K562 (cell line): ENCODE results near the gene MGST3. TPM values are rescaled to one million over a fixed set of nuclear protein-coding genes. Genes with fewer than 3 reads are reported as not detected.

Source experiments
- CBX2 ChIP-seq: fragments of 200-600 bp; sonication (generic); IDR thresholded peaks from one replicate; pipeline ENCODE4 v1.6.1; 2012; ENCODE audit warnings: mild to moderate bottlenecking, low read length, inconsistent platforms; ENCODE audit not compliant: insufficient read depth, poor library complexity, severe bottlenecking
- GTF2A2 ChIP-seq: IDR thresholded peaks from 2 replicates; pipeline ENCODE4 v1.6.1; 2016; ENCODE audit warnings: mild to moderate bottlenecking, missing genetic modification characterization, missing compliant biosample characterization
- HDAC2 ChIP-seq: fragments of 450-650 bp; IDR thresholded peaks from 2 replicates; pipeline ENCODE4 v1.6.1; 2016; ENCODE audit warnings: mild to moderate bottlenecking
- IFI16 ChIP-seq: fragments of 250-450 bp; sonication (Bioruptor Pico); IDR thresholded peaks from 2 replicates; pipeline ENCODE4 v2.1.2; 2022; ENCODE audit warnings: mild to moderate bottlenecking, inconsistent platforms
- IRF2 ChIP-seq: sonication (generic); formaldehyde crosslinking; IDR thresholded peaks from 2 replicates; pipeline ENCODE4 v1.8.1; 2022; ENCODE audit warnings: mild to moderate bottlenecking, missing genetic modification reagents
- L3MBTL2 ChIP-seq: fragments of 450-650 bp; IDR thresholded peaks from 2 replicates; pipeline ENCODE4 v1.6.1; 2016; ENCODE audit warnings: mild to moderate bottlenecking, moderate library complexity
- MAFG ChIP-seq: fragments of 450-650 bp; conservative IDR thresholded peaks from 2 replicates; pipeline ENCODE4 v1.6.1; 2016; ENCODE audit warnings: missing genetic modification characterization, missing compliant biosample characterization
- MYBL2 ChIP-seq, 2 experiments: fragments of 450-650 bp in 1 of 2; sonication (generic) in 1 of 2; formaldehyde crosslinking in 1 of 2; IDR thresholded peaks; 2 replicates each; pipeline versions ENCODE4 v1.6.1 to v1.8.1; 2017 to 2022; ENCODE audit warnings: borderline replicate concordance in 1 of 2, inconsistent platforms in 1 of 2, low read depth in 1 of 2, mild to moderate bottlenecking in 1 of 2, missing genetic modification reagents in 1 of 2, moderate library complexity in 1 of 2
- OTX1 ChIP-seq: fragments of 450-650 bp; formaldehyde crosslinking; IDR thresholded peaks from 2 replicates; pipeline ENCODE4 v1.4.0; 2022; ENCODE audit warnings: mild to moderate bottlenecking
- RBM25 ChIP-seq: fragments of 200-400 bp; formaldehyde crosslinking; IDR thresholded peaks from 2 replicates; pipeline ENCODE4 v1.6.1; 2018; ENCODE audit warnings: low read length, low read depth, moderate library complexity; ENCODE audit not compliant: severe bottlenecking
- RCOR1 ChIP-seq, 2 experiments: IDR thresholded peaks; 2 replicates each; pipeline ENCODE4 v1.6.1; 2012; ENCODE audit warnings: low read depth in 2 of 2, low read length in 2 of 2, borderline replicate concordance in 1 of 2, improper control_type of control experiment in 1 of 2
- XRCC5 ChIP-seq: fragments of 200-400 bp; formaldehyde crosslinking; IDR thresholded peaks from 2 replicates; pipeline ENCODE4 v1.6.1; 2017; ENCODE audit warnings: low read depth, mild to moderate bottlenecking, low read length
- ZFP36 ChIP-seq: fragments of 150-350 bp; IDR thresholded peaks from 2 replicates; pipeline ENCODE4 v1.6.1; 2018; ENCODE audit warnings: low read length, low read depth; ENCODE audit not compliant: partially characterized antibody
- ZKSCAN3 ChIP-seq: fragments of 250-450 bp; sonication (Bioruptor Pico); IDR thresholded peaks from 2 replicates; pipeline ENCODE4 v1.4.0; 2020
- ZNF224 ChIP-seq: sonication (generic); formaldehyde crosslinking; IDR thresholded peaks from 2 replicates; pipeline ENCODE4 v1.8.0; 2022; ENCODE audit warnings: mild to moderate bottlenecking, missing genetic modification reagents
- ZNF24 ChIP-seq: fragments of 450-650 bp; IDR thresholded peaks from 2 replicates; pipeline ENCODE4 v1.6.1; 2016
- ZNF3 ChIP-seq: fragments of 250-450 bp; sonication (Bioruptor Pico); IDR thresholded peaks from 2 replicates; pipeline ENCODE4 v1.5.0; 2021; ENCODE audit warnings: mild to moderate bottlenecking, moderate library complexity
- ZNF583 ChIP-seq: fragments of 250-450 bp; sonication (Bioruptor Pico); IDR thresholded peaks from 2 replicates; pipeline ENCODE4 v1.4.0; 2020
- ZNF76 ChIP-seq: fragments of 250-450 bp; sonication (Bioruptor Pico); IDR thresholded peaks from 2 replicates; pipeline ENCODE4 v1.4.0; 2020; ENCODE audit warnings: mild to moderate bottlenecking, moderate library complexity, borderline replicate concordance
- ZNF785 ChIP-seq: fragments of 250-450 bp; sonication (Bioruptor Pico); IDR thresholded peaks from 2 replicates; pipeline ENCODE4 v1.4.0; 2020; ENCODE audit warnings: mild to moderate bottlenecking
- polyA plus RNA-seq, 8 experiments: library from polyadenylated mRNA; depleted of rRNA in 4 of 8; stranded (reverse) in 5 of 8; unstranded in 3 of 8; fragments of >200 nt; fragmentation: Nextera tagmentation in 2 of 8; fragmentation: Illumina TruSeq in 1 of 8; extraction: Ambion mirVana in 2 of 8; extraction: Trizol in 1 of 8; gene quantifications; 2 replicates each; pipeline versions ENCODE4 v1.2.1 to v1.2.3, GENCODE V29; 2011 to 2014; ENCODE audit warnings: inconsistent platforms in 1 of 8, missing spikeins in 1 of 8
- total RNA-seq, 7 experiments: library from RNA; depleted of rRNA in 6 of 7; stranded (reverse); fragments of >200 nt in 6 of 7; fragmentation: Illumina TruSeq in 2 of 7; extraction: Trizol in 2 of 7; gene quantifications; 2 replicates each; pipeline versions ENCODE4 v1.2.1 to v1.2.3, GENCODE V29; 2011 to 2021; ENCODE audit warnings: low replicate concordance in 1 of 7
- TF ChIP-seq, protein P1 (sequence below), 2 experiments: fragments of 450-650 bp; conservative IDR thresholded peaks; 2 replicates each; pipeline ENCODE4 v1.6.1; 2017; ENCODE audit warnings: mild to moderate bottlenecking in 2 of 2, moderate library complexity in 2 of 2
- TF ChIP-seq, protein P2 (sequence below): fragments of 250-450 bp; sonication (Bioruptor Pico); IDR thresholded peaks from 2 replicates; pipeline ENCODE4 v1.4.0; 2020; ENCODE audit warnings: mild to moderate bottlenecking, moderate library complexity
- TF ChIP-seq, protein P3 (sequence below): sonication (generic); formaldehyde crosslinking; IDR thresholded peaks from 2 replicates; pipeline ENCODE4 v1.8.0; 2022; ENCODE audit warnings: mild to moderate bottlenecking, low read depth, missing genetic modification reagents

Gene MGST3
- total and polyA plus RNA-seq, 9 of the 15 experiments (the other 6 are each of a cell fraction or from before 2014, with no cell fraction given) = 70.7 to 287 (median 105) TPM

DNA sequence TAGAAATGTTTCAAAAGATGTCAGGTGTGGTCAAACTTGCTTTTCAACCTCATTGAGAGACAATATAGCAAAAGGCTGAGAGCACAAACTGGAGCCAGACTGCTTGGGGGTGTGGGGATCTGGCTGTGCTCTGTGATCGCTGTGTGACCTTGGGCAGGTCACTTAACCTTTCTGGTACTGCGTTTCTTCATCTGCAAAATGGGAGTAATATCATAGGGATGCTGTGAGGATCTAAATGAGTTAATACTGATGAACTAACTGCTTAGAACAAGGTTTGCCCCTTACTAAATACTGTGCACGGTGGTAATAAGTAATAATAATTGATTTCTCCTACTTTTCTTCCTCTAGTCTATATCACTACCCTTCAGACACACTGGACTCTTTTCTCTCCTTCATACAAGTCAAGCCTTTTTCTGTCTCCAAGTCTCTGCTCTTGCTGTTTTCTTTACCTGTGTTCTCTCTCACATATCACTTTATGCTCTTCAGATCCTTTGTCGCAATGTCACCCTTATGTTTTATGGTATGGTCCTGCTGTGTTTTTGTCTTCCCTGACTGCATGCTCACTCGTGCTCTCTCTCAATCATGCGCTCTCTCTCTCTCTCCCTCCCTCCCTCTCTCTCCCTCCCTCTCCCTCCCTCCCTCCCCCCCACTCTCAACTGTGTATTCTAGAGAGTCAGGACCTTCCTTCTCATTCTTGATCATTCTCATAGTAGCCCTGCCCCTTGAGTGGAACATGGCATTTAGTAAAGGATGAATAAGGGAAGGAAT, 3.3 kb downstream of the MGST3 start (continued):
- TF ChIP-seq MAFG (tag) (no peak), MYBL2 (IDR thresholded peaks at IDR 0.05; ENCODE audit: low read depth) (no peak), MYBL2 (CRISPR knock-in tag; IDR thresholded peaks at IDR 0.05; ENCODE audit: borderline replicate concordance) (no peak), ZNF785 (no peak), ZNF583 (no peak), OTX1 (CRISPR knock-in tag) (0 out of 2 replicates have a peak, but pooled peaks have one; percentile 22), ZFP36 (peak; percentile 76), RCOR1 (IDR thresholded peaks at IDR 0.05; ENCODE audit: borderline replicate concordance in 1 of 2, low read depth in 2 of 2, low read length in 2 of 2) (peak in 1 of 2 experiments; percentile 34; a peak in 1 of 4 replicates), GTF2A2 (tag) (no peak), ZNF3 (CRISPR knock-in tag) (no peak), CBX2 (no peak), ZNF224 (CRISPR knock-in tag) (no peak), IFI16 (CRISPR knock-in tag) (no peak), RBM25 (peak; percentile 91), HDAC2 (peak; percentile 67; the same call in 1 of the 2 replicates), L3MBTL2 (no peak), ZKSCAN3 (CRISPR knock-in tag) (no peak), ZNF24 (peak; percentile 88), IRF2 (CRISPR knock-in tag) (no peak), XRCC5 (no peak), ZNF76 (CRISPR knock-in tag) (no peak)
- TF ChIP-seq, protein P1, sequence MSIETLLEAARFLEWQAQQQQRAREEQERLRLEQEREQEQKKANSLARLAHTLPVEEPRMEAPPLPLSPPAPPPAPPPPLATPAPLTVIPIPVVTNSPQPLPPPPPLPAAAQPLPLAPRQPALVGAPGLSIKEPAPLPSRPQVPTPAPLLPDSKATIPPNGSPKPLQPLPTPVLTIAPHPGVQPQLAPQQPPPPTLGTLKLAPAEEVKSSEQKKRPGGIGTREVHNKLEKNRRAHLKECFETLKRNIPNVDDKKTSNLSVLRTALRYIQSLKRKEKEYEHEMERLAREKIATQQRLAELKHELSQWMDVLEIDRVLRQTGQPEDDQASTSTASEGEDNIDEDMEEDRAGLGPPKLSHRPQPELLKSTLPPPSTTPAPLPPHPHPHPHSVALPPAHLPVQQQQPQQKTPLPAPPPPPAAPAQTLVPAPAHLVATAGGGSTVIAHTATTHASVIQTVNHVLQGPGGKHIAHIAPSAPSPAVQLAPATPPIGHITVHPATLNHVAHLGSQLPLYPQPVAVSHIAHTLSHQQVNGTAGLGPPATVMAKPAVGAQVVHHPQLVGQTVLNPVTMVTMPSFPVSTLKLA (conservative IDR thresholded peaks at IDR 0.05) = no peak
- TF ChIP-seq, protein P2, sequence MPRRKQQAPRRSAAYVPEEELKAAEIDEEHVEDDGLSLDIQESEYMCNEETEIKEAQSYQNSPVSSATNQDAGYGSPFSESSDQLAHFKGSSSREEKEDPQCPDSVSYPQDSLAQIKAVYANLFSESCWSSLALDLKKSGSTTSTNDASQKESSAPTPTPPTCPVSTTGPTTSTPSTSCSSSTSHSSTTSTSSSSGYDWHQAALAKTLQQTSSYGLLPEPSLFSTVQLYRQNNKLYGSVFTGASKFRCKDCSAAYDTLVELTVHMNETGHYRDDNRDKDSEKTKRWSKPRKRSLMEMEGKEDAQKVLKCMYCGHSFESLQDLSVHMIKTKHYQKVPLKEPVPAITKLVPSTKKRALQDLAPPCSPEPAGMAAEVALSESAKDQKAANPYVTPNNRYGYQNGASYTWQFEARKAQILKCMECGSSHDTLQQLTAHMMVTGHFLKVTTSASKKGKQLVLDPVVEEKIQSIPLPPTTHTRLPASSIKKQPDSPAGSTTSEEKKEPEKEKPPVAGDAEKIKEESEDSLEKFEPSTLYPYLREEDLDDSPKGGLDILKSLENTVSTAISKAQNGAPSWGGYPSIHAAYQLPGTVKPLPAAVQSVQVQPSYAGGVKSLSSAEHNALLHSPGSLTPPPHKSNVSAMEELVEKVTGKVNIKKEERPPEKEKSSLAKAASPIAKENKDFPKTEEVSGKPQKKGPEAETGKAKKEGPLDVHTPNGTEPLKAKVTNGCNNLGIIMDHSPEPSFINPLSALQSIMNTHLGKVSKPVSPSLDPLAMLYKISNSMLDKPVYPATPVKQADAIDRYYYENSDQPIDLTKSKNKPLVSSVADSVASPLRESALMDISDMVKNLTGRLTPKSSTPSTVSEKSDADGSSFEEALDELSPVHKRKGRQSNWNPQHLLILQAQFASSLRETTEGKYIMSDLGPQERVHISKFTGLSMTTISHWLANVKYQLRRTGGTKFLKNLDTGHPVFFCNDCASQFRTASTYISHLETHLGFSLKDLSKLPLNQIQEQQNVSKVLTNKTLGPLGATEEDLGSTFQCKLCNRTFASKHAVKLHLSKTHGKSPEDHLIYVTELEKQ (CRISPR knock-in tag) = no peak
- TF ChIP-seq, protein P3, sequence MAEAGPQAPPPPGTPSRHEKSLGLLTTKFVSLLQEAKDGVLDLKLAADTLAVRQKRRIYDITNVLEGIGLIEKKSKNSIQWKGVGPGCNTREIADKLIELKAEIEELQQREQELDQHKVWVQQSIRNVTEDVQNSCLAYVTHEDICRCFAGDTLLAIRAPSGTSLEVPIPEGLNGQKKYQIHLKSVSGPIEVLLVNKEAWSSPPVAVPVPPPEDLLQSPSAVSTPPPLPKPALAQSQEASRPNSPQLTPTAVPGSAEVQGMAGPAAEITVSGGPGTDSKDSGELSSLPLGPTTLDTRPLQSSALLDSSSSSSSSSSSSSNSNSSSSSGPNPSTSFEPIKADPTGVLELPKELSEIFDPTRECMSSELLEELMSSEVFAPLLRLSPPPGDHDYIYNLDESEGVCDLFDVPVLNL (CRISPR knock-in tag) = no peak
